GM23338 (cell line): ENCODE results near the gene TMEM255B. TPM values are rescaled to one million over a fixed set of nuclear protein-coding genes. Genes with fewer than 3 reads are reported as not detected.

Experiments used
- ATAC-seq: fragments of 200-7000 bp; cut with Tn5 transposase; 3 replicates; pipeline ENCODE4 v1.9.1; 2020
- DNase-seq: peaks from one replicate; pipeline ENCODE4 v3.0.0-alpha.2; 2015; ENCODE audit warnings: low spot score
- H2AFZ ChIP-seq: fragments of 200-600 bp; sonication (generic); 2 replicates; pipeline ENCODE4 v1.8.0; 2016; ENCODE audit warnings: antibody characterized with exemption, mild to moderate bottlenecking, moderate library complexity
- H3F3A ChIP-seq: fragments of 200-600 bp; sonication (generic); replicated peaks from 2 replicates; pipeline ENCODE4 v1.8.0; 2017; ENCODE audit warnings: antibody characterized with exemption, mixed run types, low read depth
- H3K27ac ChIP-seq: fragments of 200-600 bp; sonication (generic); 2 replicates; pipeline ENCODE4 v1.6.1; 2016; ENCODE audit warnings: low read depth
- H3K27me3 ChIP-seq: fragments of 200-600 bp; sonication (generic); 2 replicates; pipeline ENCODE4 v1.8.0; 2016; ENCODE audit warnings: mild to moderate bottlenecking, mixed run types, moderate library complexity; ENCODE audit not compliant: insufficient read depth
- H3K36me3 ChIP-seq: fragments of 200-600 bp; sonication (generic); 2 replicates; pipeline ENCODE4 v1.8.0; 2016; ENCODE audit warnings: mild to moderate bottlenecking; ENCODE audit not compliant: insufficient read depth
- H3K4me1 ChIP-seq: fragments of 200-600 bp; sonication (generic); 2 replicates; pipeline ENCODE4 v1.8.0; 2016; ENCODE audit warnings: mild to moderate bottlenecking, moderate library complexity; ENCODE audit not compliant: insufficient read depth
- H3K4me2 ChIP-seq: fragments of 200-600 bp; sonication (generic); 2 replicates; pipeline ENCODE4 v1.7.1; 2017; ENCODE audit warnings: mixed run types
- H3K4me3 ChIP-seq: fragments of 200-600 bp; sonication (generic); 2 replicates; pipeline ENCODE4 v1.6.1; 2016; ENCODE audit warnings: mixed run types
- H3K79me2 ChIP-seq: fragments of 200-600 bp; sonication (generic); replicated peaks from 2 replicates; pipeline ENCODE4 v1.8.0; 2017; ENCODE audit warnings: mild to moderate bottlenecking; ENCODE audit not compliant: insufficient read depth
- H3K9me2 ChIP-seq: fragments of 200-600 bp; sonication (generic); 2 replicates; pipeline ENCODE4 v1.8.0; 2017; ENCODE audit not compliant: insufficient read depth
- H4K20me1 ChIP-seq: fragments of 200-600 bp; sonication (generic); replicated peaks from 2 replicates; pipeline ENCODE4 v1.8.0; 2017; ENCODE audit warnings: mild to moderate bottlenecking; ENCODE audit not compliant: insufficient read depth
- H3K27ac Mint-ChIP-seq: 2 replicates; pipeline ENCODE4 v1.8.0; 2020; ENCODE audit warnings: inconsistent platforms, mild to moderate bottlenecking, moderate library complexity, mixed read lengths
- H3K27me3 Mint-ChIP-seq: 3 replicates; pipeline ENCODE4 v1.8.0; 2022; ENCODE audit warnings: low read depth, mild to moderate bottlenecking, moderate library complexity, mixed read lengths, inconsistent platforms; ENCODE audit not compliant: insufficient read depth, poor library complexity
- H3K36me3 Mint-ChIP-seq: 3 replicates; pipeline ENCODE4 v1.8.0; 2021; ENCODE audit warnings: low read depth, mild to moderate bottlenecking, inconsistent platforms, moderate library complexity, mixed read lengths
- H3K4me1 Mint-ChIP-seq: 3 replicates; pipeline ENCODE4 v1.8.0; 2020; ENCODE audit warnings: mild to moderate bottlenecking, inconsistent platforms, mixed read lengths
- H3K4me3 Mint-ChIP-seq: 3 replicates; pipeline ENCODE4 v1.8.0; 2021; ENCODE audit warnings: moderate library complexity, mild to moderate bottlenecking, inconsistent platforms, mixed read lengths
- H3K9me3 Mint-ChIP-seq: 3 replicates; pipeline ENCODE4 v1.8.0; 2020; ENCODE audit warnings: moderate library complexity, mild to moderate bottlenecking, inconsistent platforms, mixed read lengths
- CTCF ChIP-seq, 2 experiments: fragments of 200-600 bp in 1 of 2; sonication (generic) in 1 of 2; conservative IDR thresholded peaks; 2 replicates each; pipeline versions ENCODE4 v1.5.1 to v1.6.1; 2016 to 2017; ENCODE audit warnings: antibody characterized with exemption in 2 of 2, low read depth in 2 of 2, mild to moderate bottlenecking in 2 of 2, moderate library complexity in 1 of 2
- ETS1 ChIP-seq: IDR thresholded peaks from 2 replicates; pipeline ENCODE4 v1.6.1; 2016; ENCODE audit warnings: antibody characterized with exemption
- EZH2 ChIP-seq: fragments of 200-600 bp; sonication (generic); IDR thresholded peaks from one replicate; pipeline ENCODE4 v1.8.0; 2017; ENCODE audit warnings: antibody characterized with exemption, mild to moderate bottlenecking, low read depth; ENCODE audit not compliant: unreplicated experiment
- EZH2phosphoT487 ChIP-seq: fragments of 200-600 bp; sonication (generic); IDR thresholded peaks from one replicate; pipeline ENCODE4 v1.8.1; 2018; ENCODE audit warnings: antibody characterized with exemption; ENCODE audit not compliant: unreplicated experiment
- NANOG ChIP-seq: IDR thresholded peaks from 2 replicates; pipeline ENCODE4 v1.6.1; 2016; ENCODE audit warnings: antibody characterized with exemption, borderline replicate concordance
- POLR2AphosphoS5 ChIP-seq: IDR thresholded peaks from 2 replicates; pipeline ENCODE4 v1.6.1; 2016; ENCODE audit warnings: antibody characterized with exemption, low read depth
- REST ChIP-seq: IDR thresholded peaks from one replicate; pipeline ENCODE4 v1.6.1; 2018; ENCODE audit warnings: antibody characterized with exemption; ENCODE audit not compliant: unreplicated experiment
- ZNF114 ChIP-seq: fragments of 250-450 bp; sonication (Bioruptor Pico); IDR thresholded peaks from 2 replicates; pipeline ENCODE4 v1.5.0; 2020; ENCODE audit warnings: mild to moderate bottlenecking, moderate library complexity
- ZNF462 ChIP-seq: fragments of 250-450 bp; sonication (Bioruptor Pico); IDR thresholded peaks from 2 replicates; pipeline ENCODE4 v1.5.0; 2020; ENCODE audit warnings: mild to moderate bottlenecking, moderate library complexity
- polyA plus RNA-seq: library from polyadenylated mRNA; unstranded; fragments of >200 nt; fragmentation: Nextera tagmentation; extraction: Ambion mirVana; gene quantifications from 2 replicates; pipeline ENCODE4 v1.2.1, GENCODE V29; 2016
- total RNA-seq: library from RNA; depleted of rRNA; stranded (reverse); fragments of >200 nt; shearing (Covaris generic); gene quantifications from 2 replicates; pipeline ENCODE4 v1.2.3, GENCODE V29; 2014

The TMEM255B gene
- total and polyA plus RNA-seq, 2 experiments from 2014 or later: 0.69 to 4.4 TPM

- no peak for TF ChIP-seq REST
- TF ChIP-seq ZNF462 (CRISPR knock-in tag): no peak
- no peak for TF ChIP-seq ZNF114
- TF ChIP-seq POLR2AphosphoS5: no peak
Measured at GRCh38 chr13:113822266-113822665, 63.2 kb downstream of the TMEM255B start (continued).

- no peak overlapping the region for H3K4me2 ChIP-seq
- H3K36me3 ChIP-seq: no peaks in the 10 kb centered on the region
- no peak for ATAC-seq
- Mint-ChIP-seq H3K27me3 (peaks cover 6% of the 10 kb centered on the region), H3K9me3 (peaks cover 2% of the 10 kb centered on the region; the same call in 1 of the 3 replicates), H3K27ac (no peak overlapping the region; the same call in 1 of the 2 replicates), H3K36me3 (peaks cover 34% of the 10 kb centered on the region), H3K4me1 (no peaks in the 10 kb centered on the region), H3K4me3 (no peak overlapping the region)
- no peaks in the 10 kb centered on the region for H3K27me3 ChIP-seq
- no peaks in the 10 kb centered on the region for H4K20me1 ChIP-seq
- no peak for DNase-seq
- H3K4me1 ChIP-seq: no peaks in the 10 kb centered on the region
- H2AFZ ChIP-seq: no peak overlapping the region
- no peak overlapping the region for H3K27ac ChIP-seq
- no peaks in the 10 kb centered on the region for H3K9me2 ChIP-seq
- no peaks in the 10 kb centered on the region for H3F3A ChIP-seq
- H3K4me3 ChIP-seq: no peak overlapping the region
- no peaks in the 10 kb centered on the region for H3K79me2 ChIP-seq
- no peak for TF ChIP-seq EZH2
- no peak for TF ChIP-seq CTCF (conservative IDR thresholded peaks at IDR 0.05; ENCODE audit: low read depth in 2 of 2)
- no peak for TF ChIP-seq NANOG
- no peak for TF ChIP-seq ETS1
- no peak for TF ChIP-seq EZH2phosphoT487
Measured at GRCh38 chr13:113822956-113823744, 64.1 kb downstream of the TMEM255B start.
